HAP-1 (cell line): ENCODE data around the gene TMEM220.

Experiments
- DNase-seq, 2 experiments: peaks; one replicate each; pipeline ENCODE4 v3.0.0-alpha.2; 2016 to 2020; ENCODE audit warnings: low spot score in 2 of 2
- H3K27me3 ChIP-seq: fragments of 250-450 bp; sonication (Bioruptor Pico); 2 replicates; pipeline ENCODE4 v1.5.1; 2020; ENCODE audit warnings: low read depth, mild to moderate bottlenecking, moderate library complexity
- H3K36me3 ChIP-seq: fragments of 250-450 bp; sonication (Bioruptor Pico); replicated peaks from 2 replicates; pipeline ENCODE4 v1.5.1; 2020; ENCODE audit warnings: mild to moderate bottlenecking
- H3K4me1 ChIP-seq: fragments of 250-450 bp; sonication (Bioruptor Pico); 2 replicates; pipeline ENCODE4 v1.5.1; 2020; ENCODE audit warnings: mild to moderate bottlenecking
- H3K4me3 ChIP-seq: fragments of 250-450 bp; sonication (Bioruptor Pico); 2 replicates; pipeline ENCODE4 v1.5.1; 2020; ENCODE audit warnings: mild to moderate bottlenecking, moderate library complexity
- H3K9me3 ChIP-seq: fragments of 250-450 bp; sonication (Bioruptor Pico); 2 replicates; pipeline ENCODE4 v1.5.1; 2020; ENCODE audit warnings: mild to moderate bottlenecking, moderate library complexity
- in situ Hi-C: fragments of 300-500 bp; cut with MboI; formaldehyde crosslinking; loops from 3 replicates; pipeline ENCODE4 v1.14.3; 2020; ENCODE audit warnings: low sequenced_read_pairs, inconsistent platforms, mixed read lengths

Gene TMEM220

GRCh38 chr17:10767232-10767631 is 37.4 kb upstream of the TMEM220 start:
- H3K27me3 ChIP-seq = no peaks in the 10 kb centered on the region
- in situ Hi-C loops = no loop called here

GRCh38 chr17:10762037-10762436 is 32.2 kb upstream of the TMEM220 start:
- Histone ChIP-seq H3K9me3 (no peaks in the 10 kb centered on the region), H3K4me3 (no peak overlapping the region), H3K36me3 (no peaks in the 10 kb centered on the region), H3K27me3 (no peaks in the 10 kb centered on the region), H3K4me1 (no peaks in the 10 kb centered on the region)
- in situ Hi-C loops = no loop called here
- DNase-seq = no peak

More at GRCh38 chr17:10767232-10767631, 37.4 kb upstream of the TMEM220 start:
- Histone ChIP-seq H3K36me3 (no peaks in the 10 kb centered on the region), H3K4me1 (no peaks in the 10 kb centered on the region), H3K4me3 (no peak overlapping the region), H3K9me3 (peaks cover 4% of the 10 kb centered on the region; the same call in 1 of the 2 replicates)
- no peak for DNase-seq

- no peaks in the 10 kb centered on the region for H3K4me1 ChIP-seq
- in situ Hi-C loops = no loop called here
Observed at GRCh38 chr17:10761281-10761680, 31.5 kb upstream of the TMEM220 start.

DNA sequence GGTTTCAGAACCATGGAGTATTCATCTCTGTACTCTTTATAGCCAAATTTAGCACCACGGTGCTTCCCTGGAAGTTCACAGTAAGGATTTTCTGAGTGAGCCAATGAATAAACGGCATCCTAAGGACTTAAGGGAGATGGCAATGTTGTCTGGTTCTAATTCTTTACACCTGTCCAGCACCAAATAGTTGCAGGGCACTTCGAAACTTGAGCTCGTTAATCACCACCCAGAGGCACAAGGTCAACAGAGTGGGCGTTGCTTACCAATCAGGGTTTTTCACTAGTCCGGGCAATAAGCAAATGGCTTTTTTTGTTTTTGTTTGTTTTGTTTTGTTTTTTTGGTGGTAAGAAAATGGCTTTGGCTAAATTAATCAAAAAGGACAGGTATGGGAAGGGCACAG is 28.2 kb upstream of the TMEM220 start:
- no peak for DNase-seq
- Histone ChIP-seq H3K27me3 (peaks cover 2% of the 10 kb centered on the region; the same call in 1 of the 2 replicates), H3K36me3 (no peaks in the 10 kb centered on the region), H3K9me3 (no peaks in the 10 kb centered on the region), H3K4me3 (no peak overlapping the region), H3K4me1 (no peaks in the 10 kb centered on the region)
- in situ Hi-C loops = no loop called here

More at GRCh38 chr17:10761281-10761680, 31.5 kb upstream of the TMEM220 start:
- H3K36me3 ChIP-seq = no peaks in the 10 kb centered on the region
- no peaks in the 10 kb centered on the region for H3K9me3 ChIP-seq
- H3K27me3 ChIP-seq = no peaks in the 10 kb centered on the region
- DNase-seq = no peak
- no peak overlapping the region for H3K4me3 ChIP-seq

GRCh38 chr17:10757647-10758046 is 27.8 kb upstream of the TMEM220 start:
- H3K27me3 ChIP-seq = peaks cover 2% of the 10 kb centered on the region; the same call in 1 of the 2 replicates
- H3K9me3 ChIP-seq = no peaks in the 10 kb centered on the region
- in situ Hi-C loops = no loop called here
- no peaks in the 10 kb centered on the region for H3K4me1 ChIP-seq
- no peak for DNase-seq
- no peaks in the 10 kb centered on the region for H3K36me3 ChIP-seq
- H3K4me3 ChIP-seq = no peak overlapping the region

GRCh38 chr17:10757067-10757466 is 27.2 kb upstream of the TMEM220 start:
- in situ Hi-C loops = no loop called here
- DNase-seq = no peak
- H3K27me3 ChIP-seq = peaks cover 2% of the 10 kb centered on the region; the same call in 1 of the 2 replicates

DNA sequence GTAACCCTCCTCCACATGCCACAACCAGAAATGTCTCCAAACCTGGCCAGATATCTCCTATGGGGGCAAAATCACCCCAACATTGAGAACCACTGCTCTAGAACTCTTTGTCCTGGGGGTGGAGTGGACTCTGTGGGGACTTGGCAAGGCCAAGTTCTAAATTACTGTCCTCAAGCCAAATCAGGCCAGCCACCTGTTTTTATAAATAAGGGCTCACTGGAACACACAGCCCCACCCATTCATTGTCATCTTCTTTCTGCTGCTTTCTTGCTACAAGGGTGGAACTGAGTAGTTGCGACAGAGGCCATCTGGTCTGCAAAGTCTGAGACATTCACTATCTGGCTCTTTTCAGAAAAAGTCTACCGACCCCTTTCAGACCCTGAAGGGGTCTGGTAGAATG is 26.8 kb upstream of the TMEM220 start:
- Histone ChIP-seq H3K36me3 (no peaks in the 10 kb centered on the region), H3K9me3 (no peaks in the 10 kb centered on the region), H3K27me3 (peaks cover 2% of the 10 kb centered on the region; the same call in 1 of the 2 replicates), H3K4me1 (no peaks in the 10 kb centered on the region), H3K4me3 (no peak overlapping the region)
- DNase-seq = no peak
- in situ Hi-C loops = no loop called here

More at GRCh38 chr17:10757067-10757466, 27.2 kb upstream of the TMEM220 start:
- Histone ChIP-seq H3K9me3 (no peaks in the 10 kb centered on the region), H3K4me3 (no peak overlapping the region), H3K36me3 (no peaks in the 10 kb centered on the region), H3K4me1 (no peaks in the 10 kb centered on the region)

DNA sequence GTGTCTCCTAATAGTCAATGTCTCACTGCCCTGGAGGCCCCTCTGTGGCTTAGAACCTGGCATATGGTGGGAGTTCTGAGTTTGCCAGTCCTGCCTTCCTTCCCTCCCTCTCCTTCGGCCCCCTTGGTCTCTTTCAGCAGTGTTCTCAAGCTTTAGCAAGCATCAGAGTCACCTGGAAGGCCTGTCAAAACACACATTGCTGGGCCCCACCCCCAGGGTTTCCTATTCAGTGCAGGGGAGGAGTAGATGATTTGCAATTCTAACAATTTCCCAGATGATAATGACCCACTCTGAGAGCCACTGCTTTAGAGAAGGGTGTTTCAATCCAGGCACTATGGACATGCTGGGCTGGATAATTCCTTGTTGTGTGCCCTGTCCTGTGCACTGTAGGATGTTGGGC is 26.4 kb upstream of the TMEM220 start:
- no peak overlapping the region for H3K4me3 ChIP-seq
- H3K9me3 ChIP-seq = no peaks in the 10 kb centered on the region
- in situ Hi-C loops = no loop called here
- no peak for DNase-seq
- H3K27me3 ChIP-seq = peaks cover 2% of the 10 kb centered on the region; the same call in 1 of the 2 replicates
- H3K36me3 ChIP-seq = no peaks in the 10 kb centered on the region
- no peaks in the 10 kb centered on the region for H3K4me1 ChIP-seq

DNA sequence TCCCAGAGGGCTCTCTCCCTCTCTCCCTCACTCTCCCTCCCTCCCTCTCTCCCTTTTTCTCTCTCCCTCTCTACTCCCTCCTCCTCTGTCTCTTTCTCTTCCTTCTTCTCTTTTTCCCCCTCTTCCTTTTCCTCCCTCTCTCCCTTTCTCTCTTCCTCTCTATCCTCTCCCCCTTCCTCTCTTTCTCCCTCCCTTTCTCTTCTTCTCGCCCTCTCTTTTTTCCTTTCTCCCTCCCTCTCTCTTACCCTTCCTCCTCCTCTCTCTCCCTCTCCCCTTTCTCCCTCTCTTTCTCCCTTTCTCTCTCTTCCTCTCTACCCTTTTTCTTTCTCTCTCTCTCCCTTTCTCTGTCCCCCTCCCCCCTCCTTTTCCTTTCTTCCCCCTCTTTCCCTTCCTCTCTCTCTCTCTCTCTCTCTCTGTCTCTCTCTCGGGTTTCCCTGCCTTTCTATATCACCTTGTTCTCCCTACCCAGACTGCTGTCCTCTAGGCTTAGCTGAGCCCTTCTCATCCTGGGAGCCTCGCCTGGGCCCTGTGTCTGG is 25.8 kb upstream of the TMEM220 start:
- H3K4me3 ChIP-seq = no peak overlapping the region
- H3K27me3 ChIP-seq = peaks cover 2% of the 10 kb centered on the region; the same call in 1 of the 2 replicates
- no peaks in the 10 kb centered on the region for H3K9me3 ChIP-seq
- H3K4me1 ChIP-seq = no peaks in the 10 kb centered on the region
- in situ Hi-C loops = no loop called here
- H3K36me3 ChIP-seq = no peaks in the 10 kb centered on the region
- DNase-seq = no peak

- no peaks in the 10 kb centered on the region for H3K4me1 ChIP-seq
- no peaks in the 10 kb centered on the region for H3K36me3 ChIP-seq
- peaks cover 2% of the 10 kb centered on the region; the same call in 1 of the 2 replicates for H3K27me3 ChIP-seq
- in situ Hi-C loops = no loop called here
- H3K9me3 ChIP-seq = no peaks in the 10 kb centered on the region
- no peak for DNase-seq
- no peak overlapping the region for H3K4me3 ChIP-seq
Observed at GRCh38 chr17:10754861-10755591, 25.2 kb upstream of the TMEM220 start.

GRCh38 chr17:10754109-10754508 is 24.3 kb upstream of the TMEM220 start:
- in situ Hi-C loops = no loop called here

GRCh38 chr17:10752696-10753095 is 22.9 kb upstream of the TMEM220 start:
- no peak for DNase-seq
- in situ Hi-C loops = no loop called here

More at GRCh38 chr17:10754109-10754508, 24.3 kb upstream of the TMEM220 start:
- Histone ChIP-seq H3K27me3 (peaks cover 2% of the 10 kb centered on the region; the same call in 1 of the 2 replicates), H3K4me3 (no peak overlapping the region), H3K36me3 (no peaks in the 10 kb centered on the region), H3K4me1 (no peaks in the 10 kb centered on the region), H3K9me3 (no peaks in the 10 kb centered on the region)
- peak in 1 of 2 experiments; percentile 66 for DNase-seq

GRCh38 chr17:10751563-10751962 is 21.7 kb upstream of the TMEM220 start:
- DNase-seq = no peak
- H3K4me3 ChIP-seq = no peak overlapping the region
- H3K36me3 ChIP-seq = no peaks in the 10 kb centered on the region
- in situ Hi-C loops = no loop called here
- H3K4me1 ChIP-seq = no peaks in the 10 kb centered on the region
- peaks cover 2% of the 10 kb centered on the region; the same call in 1 of the 2 replicates for H3K27me3 ChIP-seq
- no peaks in the 10 kb centered on the region for H3K9me3 ChIP-seq

More at GRCh38 chr17:10752696-10753095, 22.9 kb upstream of the TMEM220 start:
- no peak overlapping the region for H3K4me3 ChIP-seq
- H3K27me3 ChIP-seq = peaks cover 2% of the 10 kb centered on the region; the same call in 1 of the 2 replicates
- H3K36me3 ChIP-seq = no peaks in the 10 kb centered on the region
- H3K4me1 ChIP-seq = no peaks in the 10 kb centered on the region
- H3K9me3 ChIP-seq = no peaks in the 10 kb centered on the region

DNA sequence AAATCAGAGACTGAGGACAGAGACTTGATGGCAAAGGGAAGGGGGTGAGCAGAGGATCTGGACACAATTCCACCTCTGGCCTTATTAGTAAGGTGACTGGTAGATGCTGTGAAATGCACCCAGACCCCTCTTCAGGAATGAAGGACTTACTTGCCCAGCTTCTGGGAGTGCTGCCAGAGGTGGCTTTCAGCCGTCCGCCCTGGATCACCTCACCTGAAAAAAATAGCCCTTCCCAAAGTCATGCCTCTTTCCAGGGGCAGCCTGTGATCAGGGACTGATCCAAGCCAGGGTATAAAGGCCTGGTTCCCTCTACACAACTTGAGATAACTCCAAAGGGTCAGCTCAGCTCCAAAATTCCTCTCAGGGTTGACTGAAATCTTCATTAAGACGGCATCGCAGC is 20.4 kb upstream of the TMEM220 start:
- H3K4me3 ChIP-seq = no peak overlapping the region

More for the DNA sequence above, 20.4 kb upstream of the TMEM220 start:
- DNase-seq = no peak
- no peaks in the 10 kb centered on the region for H3K36me3 ChIP-seq
- in situ Hi-C loops = no loop called here
- H3K9me3 ChIP-seq = no peaks in the 10 kb centered on the region
- H3K4me1 ChIP-seq = no peaks in the 10 kb centered on the region
- H3K27me3 ChIP-seq = peaks cover 2% of the 10 kb centered on the region; the same call in 1 of the 2 replicates
